Activated CD8-positive, alpha-beta memory T cell treated with anti-CD3 and anti-CD28 coated beads for 1 hour (primary cell): ENCODE results near the gene TRIM3.
"Not testable (repeated sequence)": the region's sequence is repeated elsewhere in the genome, so short reads cannot be mapped to it uniquely, and the experiment has no call there.

ENCODE experiments used
- DNase-seq, 2 donors: peaks; one replicate each; pipeline ENCODE4 v3.0.0-alpha.2; 2020; ENCODE audit warnings: low read depth in 1 of 2; ENCODE audit errors: extremely low read depth in 1 of 2

Gene TRIM3

DNA sequence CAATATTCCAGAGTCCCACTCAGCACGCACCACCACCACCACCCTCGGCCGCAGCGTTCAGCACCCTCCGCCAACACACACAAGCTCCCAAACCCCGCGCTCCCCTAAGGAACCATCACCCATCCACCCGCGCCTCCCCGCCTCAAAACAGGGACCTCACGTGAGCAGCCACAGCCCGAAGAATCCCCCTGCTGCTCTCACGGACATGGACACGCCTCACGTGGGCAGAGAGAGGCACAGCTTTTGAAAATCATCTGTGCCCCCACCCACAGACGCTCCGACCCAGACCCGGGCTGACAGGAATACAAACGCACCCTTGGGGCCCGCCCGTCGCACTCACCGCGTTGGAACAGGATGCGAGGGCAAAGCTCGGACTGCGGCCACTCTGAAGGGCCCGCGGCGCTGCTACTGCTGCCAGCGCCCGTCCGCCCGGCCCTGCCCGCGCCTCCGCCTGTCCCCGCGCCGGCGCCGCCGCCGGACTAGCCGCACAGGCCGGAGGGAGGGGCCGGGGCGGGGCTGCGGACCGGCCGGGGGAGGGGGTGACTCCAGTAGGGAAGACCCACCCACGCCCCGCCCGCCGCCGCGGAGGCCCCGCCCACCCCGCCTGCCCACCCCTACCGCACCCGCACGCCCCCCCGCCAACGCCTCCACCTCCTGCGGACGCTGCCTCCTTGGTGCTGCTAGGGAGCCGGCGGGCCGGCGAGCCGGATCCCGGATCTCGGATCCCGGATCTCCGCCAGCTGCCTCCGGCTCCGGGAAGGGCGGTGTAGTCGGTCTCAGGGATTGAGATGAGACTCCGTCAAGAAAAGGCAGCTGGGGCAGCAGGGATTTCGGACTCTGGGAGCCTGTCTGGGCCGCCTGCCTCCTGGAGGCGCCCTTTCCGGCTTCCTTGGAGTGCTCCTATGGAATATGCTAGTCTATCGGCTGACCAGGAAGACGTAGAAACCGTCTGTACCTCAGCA, at the start of gene TRIM3:
TRIM3 (minus strand) TSS at position 491 of the 962 bp plus-strand sequence. CDS start 8,246 bp downstream, outside the sequence.
- DNase-seq = peak; percentile 43 to 71

- no peak for DNase-seq
Observed at GRCh38 chr11:6523253-6523652, 49.5 kb upstream of the TRIM3 start.

DNA sequence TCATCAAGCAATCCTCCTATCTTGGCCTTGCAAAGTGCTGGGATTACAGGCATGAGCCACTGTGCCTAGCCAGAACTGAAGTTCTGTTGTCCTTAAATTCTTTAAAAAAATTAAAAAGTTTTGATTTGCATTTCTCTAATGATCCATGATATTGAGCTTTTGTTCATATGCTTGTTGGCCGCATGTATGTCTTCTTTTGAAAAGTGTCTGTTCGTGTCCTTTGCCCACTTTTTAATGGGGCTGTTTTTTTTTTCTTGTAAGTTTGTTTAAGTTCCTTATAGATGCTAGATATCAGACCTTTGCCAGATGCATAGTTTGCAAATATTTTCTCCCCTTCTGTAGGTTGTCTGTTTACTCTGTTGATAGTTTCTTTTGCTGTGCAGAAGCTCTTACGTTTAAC, 48.2 kb upstream of the TRIM3 start:
- not testable (repeated sequence) for DNase-seq

GRCh38 chr11:6520265-6520664, 46.5 kb upstream of the TRIM3 start:
- no peak for DNase-seq

DNA sequence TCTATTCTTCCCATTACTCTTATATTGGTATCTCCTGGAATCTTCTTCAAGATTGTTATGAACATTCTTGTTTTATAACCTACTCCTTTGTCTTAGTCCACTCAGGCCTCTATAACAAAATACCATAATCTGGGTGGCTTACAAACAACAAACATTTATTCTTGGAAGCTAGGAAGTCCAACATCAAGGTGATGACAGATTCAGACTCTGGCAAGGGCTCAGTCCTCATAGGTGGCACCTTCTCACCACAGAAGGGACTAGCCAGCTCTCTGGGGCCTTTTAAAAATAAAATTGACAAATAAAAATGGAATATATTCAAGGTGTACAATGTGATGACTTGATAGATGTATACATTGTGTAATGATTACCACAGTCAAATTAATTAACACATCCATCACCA, 43.1 kb upstream of the TRIM3 start:
- no peak for DNase-seq

DNA sequence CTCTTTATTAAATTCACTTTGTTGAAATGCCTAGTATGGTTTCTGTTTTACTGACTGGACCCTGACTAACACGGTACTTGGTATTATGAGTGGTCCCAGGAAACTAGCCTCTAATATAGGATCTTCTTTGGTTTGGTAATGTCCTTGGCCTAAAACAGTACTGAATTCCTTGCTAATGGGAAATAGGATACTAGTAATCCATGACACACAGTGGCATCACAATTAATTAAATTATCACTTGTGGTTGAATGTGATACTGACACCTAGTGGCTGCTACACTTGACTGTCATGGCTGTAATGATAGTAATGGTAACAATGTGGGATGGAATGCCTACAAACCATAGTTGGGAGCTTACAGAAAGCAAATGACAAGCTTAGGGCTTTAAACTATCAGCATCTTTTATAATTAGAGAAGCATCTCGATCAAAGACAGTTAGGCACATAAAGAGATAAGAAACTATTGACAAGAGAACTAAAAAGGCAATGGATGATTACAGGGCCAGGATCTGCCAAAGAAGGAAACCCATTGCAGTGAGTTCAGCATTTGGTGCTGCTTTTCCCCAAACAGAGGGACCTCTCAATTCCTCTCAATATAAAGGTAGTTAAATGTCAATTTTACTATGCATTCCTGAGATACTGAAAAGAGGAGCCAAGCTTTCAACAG, 32.0 kb upstream of the TRIM3 start:
- no peak for DNase-seq

GRCh38 chr11:6504166-6504565, 30.4 kb upstream of the TRIM3 start:
- DNase-seq = no peak

DNA sequence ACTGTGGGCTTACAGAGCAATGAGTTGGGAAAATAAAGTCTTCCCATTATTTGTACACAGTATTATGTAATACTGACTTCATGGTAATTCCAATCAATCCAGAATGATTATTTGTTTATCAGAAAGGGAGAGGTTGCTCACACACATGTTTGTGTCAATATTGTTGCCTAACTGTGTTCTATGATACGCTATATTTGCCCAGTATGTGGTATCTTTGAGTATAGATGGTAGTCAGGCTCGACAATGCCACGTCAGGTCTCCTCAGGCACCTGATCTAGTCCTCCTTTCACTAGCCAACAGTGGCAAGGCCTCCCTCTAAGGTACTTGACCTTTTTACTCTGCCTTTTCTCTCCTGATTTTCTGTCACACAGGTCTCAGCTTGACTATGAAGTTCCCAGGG, 28.6 kb upstream of the TRIM3 start:
- no peak for DNase-seq

- no peak for DNase-seq
Observed at GRCh38 chr11:6498544-6498943, 24.8 kb upstream of the TRIM3 start.

GRCh38 chr11:6498121-6498520, 24.4 kb upstream of the TRIM3 start:
- no peak for DNase-seq

GRCh38 chr11:6497069-6497839, 23.5 kb upstream of the TRIM3 start, which contains the start of gene DNHD1:
Gene DNHD1 (plus strand): TSS chr11:6497280. CDS start chr11:6498216, 936 bp downstream.
- no peak for DNase-seq

DNA sequence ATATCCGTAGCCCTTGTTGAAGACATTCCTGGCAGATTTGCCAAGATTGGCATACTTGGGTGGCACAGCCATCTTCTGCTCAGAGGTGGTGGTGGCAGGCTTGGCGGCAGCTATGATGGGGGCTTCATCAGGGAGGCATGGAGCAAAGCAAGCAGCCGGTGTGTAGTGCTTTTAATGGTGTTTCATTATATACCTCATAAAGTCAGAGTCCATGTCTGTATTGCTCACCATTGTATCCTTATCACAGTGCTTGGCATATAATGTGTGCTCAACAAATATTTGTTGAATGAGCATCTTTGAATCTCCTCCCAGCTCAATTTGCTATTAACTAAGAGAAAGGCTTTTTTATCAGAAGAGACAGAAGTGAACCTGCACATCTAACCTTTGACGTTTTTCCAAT, 15.6 kb upstream of the TRIM3 start:
- DNase-seq = no peak

DNA sequence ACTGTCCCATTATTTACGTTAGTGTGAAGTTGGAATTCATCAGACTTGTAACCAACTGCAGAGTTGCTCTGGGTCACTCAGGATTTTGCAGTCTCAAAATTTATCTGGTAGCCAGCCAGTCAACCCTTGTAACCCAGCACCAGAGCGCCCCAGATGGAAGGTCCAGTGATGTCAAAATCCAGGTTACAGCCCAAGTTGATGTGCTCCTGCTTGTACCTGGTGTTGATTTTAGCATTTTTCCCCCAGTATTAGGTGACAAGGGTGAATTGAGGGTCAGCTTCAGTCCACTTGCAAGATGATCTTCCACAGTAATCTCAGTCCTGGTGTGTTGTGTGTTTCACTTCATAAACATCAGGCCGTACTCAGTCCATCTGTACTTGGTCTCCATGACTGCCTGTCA, 15.1 kb upstream of the TRIM3 start:
- DNase-seq = no peak

DNA sequence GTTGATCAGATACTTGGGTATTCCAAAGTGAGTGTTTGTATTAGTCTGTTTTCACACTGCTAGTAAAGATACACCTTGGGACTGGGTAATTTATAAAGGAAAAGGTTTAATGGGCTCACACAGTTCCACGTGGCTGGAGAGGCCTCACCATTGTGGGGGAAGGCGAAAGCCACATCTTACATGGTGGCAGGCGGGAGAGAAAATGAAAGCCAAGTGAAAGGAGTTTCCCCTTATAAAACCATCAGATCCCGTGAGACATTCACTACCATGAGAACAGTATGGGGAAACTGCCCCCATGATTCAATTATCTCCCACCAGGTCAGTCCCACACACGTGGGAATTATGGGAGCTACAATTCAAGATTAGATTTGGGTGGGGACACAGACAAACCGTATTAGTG, 14.6 kb upstream of the TRIM3 start:
- no peak for DNase-seq

- DNase-seq = no peak
Observed at GRCh38 chr11:6486938-6487337, 13.2 kb upstream of the TRIM3 start.

- no peak for DNase-seq
Observed at GRCh38 chr11:6486256-6486655, 12.5 kb upstream of the TRIM3 start.

DNA sequence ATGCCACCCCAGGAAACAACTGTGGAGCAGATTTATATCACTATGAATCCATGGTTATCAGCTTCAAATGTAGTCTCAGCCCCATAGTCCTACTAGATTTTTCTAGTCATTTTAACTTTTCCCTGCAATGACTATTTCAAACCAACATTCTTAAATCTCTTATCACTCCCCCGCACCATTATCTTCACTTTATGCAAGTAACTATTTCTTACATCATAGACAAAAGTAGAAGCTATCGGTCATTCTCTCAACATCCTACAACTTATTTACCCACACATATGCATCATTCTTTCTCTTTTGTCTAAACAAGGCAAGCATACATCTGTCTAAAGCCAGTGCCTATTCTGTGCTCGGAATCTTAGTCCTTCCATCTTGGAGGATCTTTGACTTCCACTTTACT, 11.9 kb upstream of the TRIM3 start:
- DNase-seq = no peak

GRCh38 chr11:6483015-6483414, 9.3 kb upstream of the TRIM3 start:
- no peak for DNase-seq

GRCh38 chr11:6482441-6482840, 8.7 kb upstream of the TRIM3 start:
- no peak for DNase-seq

DNA sequence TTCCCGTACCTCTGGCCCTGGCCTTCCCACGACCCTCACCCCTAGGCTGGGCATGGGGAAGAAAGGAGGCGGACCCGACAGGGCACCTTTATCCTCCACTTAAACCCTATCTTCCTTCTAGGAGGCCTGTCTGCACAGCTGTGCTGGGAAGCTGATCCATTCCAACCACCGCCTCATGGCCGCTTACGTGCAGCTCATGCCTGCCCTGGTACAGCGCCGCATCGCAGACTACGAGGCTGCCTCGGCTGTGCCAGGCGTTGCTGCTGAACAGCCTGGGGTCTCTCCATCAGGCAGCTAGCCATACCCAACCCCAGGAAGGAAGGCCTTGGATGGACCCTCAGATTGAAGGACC, 8.2 kb upstream of the TRIM3 start:
- DNase-seq = no peak
